Measurements from ENCODE around the gene TMEM44.

The TMEM44 gene

GRCh38 chr3:194609601-194610000 is 23.6 kb downstream of the TMEM44 start (continued):
- TF ChIP-seq POU6F1 (CRISPR knock-in tag; IDR thresholded peaks at IDR 0.05; ENCODE audit: borderline replicate concordance, low read depth) (no peak), TSHZ2 (CRISPR knock-in tag; IDR thresholded peaks at IDR 0.05) (no peak)

GRCh38 chr3:194608981-194609380 is 24.2 kb downstream of the TMEM44 start:
- no peak for ATAC-seq
- no peak for TF ChIP-seq TSHZ2 (CRISPR knock-in tag; IDR thresholded peaks at IDR 0.05)
- TF ChIP-seq CSRNP3 (CRISPR knock-in tag; IDR thresholded peaks at IDR 0.05) = no peak
- no peak for TF ChIP-seq ESRRG (CRISPR knock-in tag; IDR thresholded peaks at IDR 0.05)
- no peak for TF ChIP-seq POU6F1 (CRISPR knock-in tag; IDR thresholded peaks at IDR 0.05; ENCODE audit: borderline replicate concordance, low read depth)
- TF ChIP-seq ISL1 (CRISPR knock-in tag; IDR thresholded peaks at IDR 0.05) = no peak
- no peak for TF ChIP-seq ZNF70 (CRISPR knock-in tag; IDR thresholded peaks at IDR 0.05)
- TF ChIP-seq ZNF565 (CRISPR knock-in tag; conservative IDR thresholded peaks at IDR 0.05; ENCODE audit: low read depth) = no peak
- no peak for TF ChIP-seq BACH2 (CRISPR knock-in tag; IDR thresholded peaks at IDR 0.05; ENCODE audit: borderline replicate concordance)
- TF ChIP-seq SNAI2 (CRISPR knock-in tag; IDR thresholded peaks at IDR 0.05) = no peak
- no peak for TF ChIP-seq ZFP3 (CRISPR knock-in tag; IDR thresholded peaks at IDR 0.05)
- no peak for TF ChIP-seq TCF4 (CRISPR knock-in tag; IDR thresholded peaks at IDR 0.05; ENCODE audit: borderline replicate concordance)
- no peak for TF ChIP-seq PPARA (CRISPR knock-in tag; IDR thresholded peaks at IDR 0.05; ENCODE audit: borderline replicate concordance)
- no peak for TF ChIP-seq PATZ1 (CRISPR knock-in tag; IDR thresholded peaks at IDR 0.05; ENCODE audit: borderline replicate concordance)
- no peak for TF ChIP-seq CREB5 (CRISPR knock-in tag; IDR thresholded peaks at IDR 0.05; ENCODE audit: low read depth)
- TF ChIP-seq ARNTL (CRISPR knock-in tag; IDR thresholded peaks at IDR 0.05; ENCODE audit: borderline replicate concordance, low read depth) = no peak

Measured in SK-N-SH treated with all-trans-retinoic acid at 6 μM for 48 hours (cell line).